Vagina (tissue), 2 donors: ENCODE data around the gene URB2. TPM values are rescaled to one million over a fixed set of nuclear protein-coding genes. Genes with fewer than 3 reads are reported as not detected.

Experiments
- DNase-seq, 2 donors: peaks; one replicate each; pipeline ENCODE4 v3.0.0-alpha.2; 2017; ENCODE audit errors: extremely low spot score in 2 of 2
- H3K27ac ChIP-seq: fragments of 200-600 bp; sonication (generic); one replicate; pipeline ENCODE4 v1.5.1; 2019
- H3K27me3 ChIP-seq: fragments of 200-600 bp; sonication (generic); one replicate; pipeline ENCODE4 v1.5.1; 2019
- H3K36me3 ChIP-seq, 2 donors: fragments of 200-600 bp; sonication (generic); one replicate each; pipeline ENCODE4 v1.5.1; 2017 to 2019
- H3K4me1 ChIP-seq: fragments of 200-600 bp; sonication (generic); one replicate; pipeline ENCODE4 v1.5.1; 2019
- H3K4me3 ChIP-seq, 2 donors: fragments of 200-600 bp; sonication (generic); 1 replicate in 1 of 2; 2 replicates in 1 of 2; pipeline ENCODE4 v1.5.1; 2016 to 2019
- H3K9me3 ChIP-seq: fragments of 200-600 bp; sonication (generic); one replicate; pipeline ENCODE4 v1.5.1; 2019
- CTCF ChIP-seq, 3 experiments: fragments of 450-650 bp in 2 of 3; fragments of 200-600 bp in 1 of 3; sonication (generic) in 1 of 3; IDR thresholded peaks; one replicate each; pipeline ENCODE4 v1.5.1; 2017 to 2019; ENCODE audit warnings: antibody characterized with exemption in 3 of 3, mild to moderate bottlenecking in 2 of 3, moderate library complexity in 2 of 3
- POLR2A ChIP-seq, 2 donors: fragments of 450-650 bp; IDR thresholded peaks; one replicate each; pipeline ENCODE4 v1.6.1; 2017; ENCODE audit warnings: antibody characterized with exemption in 2 of 2, mild to moderate bottlenecking in 2 of 2, moderate library complexity in 2 of 2
- POLR2AphosphoS5 ChIP-seq, 2 donors: sonication (generic); formaldehyde crosslinking; IDR thresholded peaks; one replicate each; pipeline ENCODE4 v1.9.0; 2017; ENCODE audit warnings: antibody characterized with exemption in 2 of 2, mild to moderate bottlenecking in 2 of 2, low read depth in 1 of 2; ENCODE audit not compliant: insufficient read depth in 1 of 2
- intact Hi-C: fragments of 100-400 bp; cut with DNase I; formaldehyde crosslinking; loops from one replicate; pipeline ENCODE4 v1.15.1; 2023
- total RNA-seq: library from RNA; depleted of rRNA; stranded (reverse); fragments of >200 nt; gene quantifications from one replicate; pipeline ENCODE4 v1.2.3, GENCODE V29; 2016

URB2 gene
- total RNA-seq, 1 donor from 2014 or later = 9.3 TPM

GRCh38 chr1:229600229-229600628 lies 25.8 kb upstream of the URB2 start:
- intact Hi-C loops = no loop called here
- Histone ChIP-seq H3K4me1 (peaks cover 23% of the 10 kb centered on the region), H3K4me3 (no peak overlapping the region), H3K36me3 (peaks cover 0 to 25% of the 10 kb centered on the region in 2 donors), H3K27ac (no peak overlapping the region), H3K27me3 (no peaks in the 10 kb centered on the region), H3K9me3 (no peaks in the 10 kb centered on the region)
- no peak for DNase-seq
- no peak for TF ChIP-seq CTCF (IDR thresholded peaks at IDR 0.05)

GRCh38 chr1:229603371-229604005 lies 22.6 kb upstream of the URB2 start:
- peaks cover 0 to 37% of the 10 kb centered on the region in 2 donors for H3K36me3 ChIP-seq
- intact Hi-C loops = no loop called here
- no peak for DNase-seq
- no peaks in the 10 kb centered on the region for H3K27me3 ChIP-seq
- no peak overlapping the region for H3K27ac ChIP-seq
- peaks cover 10% of the 10 kb centered on the region for H3K4me1 ChIP-seq
- H3K9me3 ChIP-seq = no peaks in the 10 kb centered on the region
- no peak for TF ChIP-seq CTCF (IDR thresholded peaks at IDR 0.05)
- TF ChIP-seq POLR2AphosphoS5 (IDR thresholded peaks at IDR 0.05; ENCODE audit: insufficient read depth in 1 of 2, low read depth in 1 of 2) = no peak
- TF ChIP-seq POLR2A (IDR thresholded peaks at IDR 0.05) = no peak
- no peak overlapping the region for H3K4me3 ChIP-seq

GRCh38 chr1:229607370-229607769 lies 18.7 kb upstream of the URB2 start:
- TF ChIP-seq POLR2AphosphoS5 (IDR thresholded peaks at IDR 0.05; ENCODE audit: insufficient read depth in 1 of 2, low read depth in 1 of 2) (no peak), POLR2A (IDR thresholded peaks at IDR 0.05) (no peak), CTCF (IDR thresholded peaks at IDR 0.05) (no peak)
- H3K4me1 ChIP-seq = no peaks in the 10 kb centered on the region
- no peak overlapping the region for H3K27ac ChIP-seq
- no peak for DNase-seq
- H3K9me3 ChIP-seq = no peaks in the 10 kb centered on the region
- no peaks in the 10 kb centered on the region for H3K27me3 ChIP-seq
- intact Hi-C loops = no loop called here
- no peak overlapping the region for H3K4me3 ChIP-seq
- peaks cover 0 to 64% of the 10 kb centered on the region in 2 donors for H3K36me3 ChIP-seq

GRCh38 chr1:229608590-229608989 lies 17.5 kb upstream of the URB2 start:
- Histone ChIP-seq H3K9me3 (no peaks in the 10 kb centered on the region), H3K36me3 (peaks cover 0 to 60% of the 10 kb centered on the region in 2 donors), H3K27me3 (no peaks in the 10 kb centered on the region), H3K27ac (no peak overlapping the region), H3K4me3 (no peak overlapping the region), H3K4me1 (no peaks in the 10 kb centered on the region)
- TF ChIP-seq POLR2AphosphoS5 (IDR thresholded peaks at IDR 0.05; ENCODE audit: insufficient read depth in 1 of 2, low read depth in 1 of 2) (no peak), CTCF (IDR thresholded peaks at IDR 0.05) (no peak), POLR2A (IDR thresholded peaks at IDR 0.05) (no peak)
- DNase-seq = no peak
- intact Hi-C loops = no loop called here

- Histone ChIP-seq H3K36me3 (peaks cover 0 to 35% of the 10 kb centered on the region in 2 donors), H3K4me1 (no peaks in the 10 kb centered on the region)
Measured at GRCh38 chr1:229613938-229614337, 12.1 kb upstream of the URB2 start.

More at GRCh38 chr1:229613938-229614337, 12.1 kb upstream of the URB2 start:
- no peak for DNase-seq
- TF ChIP-seq CTCF (IDR thresholded peaks at IDR 0.05) (no peak), POLR2A (IDR thresholded peaks at IDR 0.05) (no peak), POLR2AphosphoS5 (IDR thresholded peaks at IDR 0.05; ENCODE audit: insufficient read depth in 1 of 2, low read depth in 1 of 2) (no peak)
- H3K4me3 ChIP-seq = no peak overlapping the region
- H3K27me3 ChIP-seq = no peaks in the 10 kb centered on the region
- no peaks in the 10 kb centered on the region for H3K9me3 ChIP-seq
- intact Hi-C loops = no loop called here
- H3K27ac ChIP-seq = no peak overlapping the region
